Measurements from ENCODE around the gene ITIH3.
A peak's percentile ranks its signal among the peaks of the same experiment; 100 is the strongest.

Gene ITIH3

GRCh38 chr3:52779011-52779836, 15.4 kb upstream of the ITIH3 start:
- peak; percentile 14 for DNase-seq (ENCODE audit: low spot score)

DNA sequence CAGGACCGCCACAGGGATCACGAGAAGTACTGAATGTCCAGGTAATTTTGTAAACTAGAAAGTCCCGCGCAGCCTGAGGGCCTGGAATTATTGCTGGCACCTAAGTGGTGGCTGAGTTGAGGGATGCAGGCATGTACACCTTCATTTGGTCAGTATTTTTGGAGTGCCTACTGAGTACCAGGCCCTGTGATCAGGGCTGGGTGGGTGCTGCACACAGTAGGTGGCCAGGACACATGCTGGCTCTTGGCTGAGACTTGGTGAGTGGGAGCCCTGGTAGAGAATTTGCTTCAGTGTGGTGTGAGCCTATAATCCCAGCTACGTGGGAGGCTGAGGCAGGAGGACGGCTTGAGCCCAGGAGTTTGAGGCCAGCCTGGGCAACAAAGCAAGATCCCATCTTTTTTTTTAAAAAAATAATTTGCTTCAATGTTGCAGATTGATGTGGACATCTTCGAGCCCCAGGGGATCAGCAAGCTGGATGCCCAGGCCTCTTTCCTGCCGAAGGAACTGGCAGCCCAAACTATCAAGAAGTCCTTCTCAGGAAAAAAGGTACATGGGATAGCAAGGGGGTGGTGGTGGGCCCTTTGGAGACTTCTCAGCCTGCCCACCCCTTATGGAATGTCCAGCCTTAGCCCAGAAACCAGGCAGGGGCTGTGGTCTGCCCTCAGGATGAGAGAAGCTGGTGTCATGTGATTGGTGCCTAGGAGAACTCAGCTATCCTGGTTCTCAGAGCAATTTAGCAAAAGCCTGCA, 14.6 kb upstream of the ITIH3 start:
- DNase-seq (ENCODE audit: low spot score): no peak

DNA sequence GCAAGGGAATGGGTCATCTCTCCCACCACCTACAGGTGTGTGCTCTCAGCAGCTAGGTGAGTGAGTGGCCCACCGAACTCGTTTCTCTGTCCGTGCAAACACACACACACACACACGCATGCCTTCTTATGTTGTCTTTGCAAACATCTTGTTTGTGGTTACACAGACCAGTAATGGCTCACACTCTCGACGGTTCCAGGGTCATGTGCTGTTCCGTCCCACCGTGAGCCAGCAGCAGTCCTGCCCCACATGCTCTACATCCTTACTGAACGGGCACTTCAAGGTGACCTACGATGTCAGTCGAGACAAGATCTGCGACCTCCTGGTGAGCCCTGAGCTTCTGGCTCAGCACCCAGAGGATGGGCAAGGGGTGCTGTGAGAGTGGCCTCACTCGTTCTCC, 12.9 kb upstream of the ITIH3 start:
- DNase-seq (ENCODE audit: low spot score): no peak

DNA sequence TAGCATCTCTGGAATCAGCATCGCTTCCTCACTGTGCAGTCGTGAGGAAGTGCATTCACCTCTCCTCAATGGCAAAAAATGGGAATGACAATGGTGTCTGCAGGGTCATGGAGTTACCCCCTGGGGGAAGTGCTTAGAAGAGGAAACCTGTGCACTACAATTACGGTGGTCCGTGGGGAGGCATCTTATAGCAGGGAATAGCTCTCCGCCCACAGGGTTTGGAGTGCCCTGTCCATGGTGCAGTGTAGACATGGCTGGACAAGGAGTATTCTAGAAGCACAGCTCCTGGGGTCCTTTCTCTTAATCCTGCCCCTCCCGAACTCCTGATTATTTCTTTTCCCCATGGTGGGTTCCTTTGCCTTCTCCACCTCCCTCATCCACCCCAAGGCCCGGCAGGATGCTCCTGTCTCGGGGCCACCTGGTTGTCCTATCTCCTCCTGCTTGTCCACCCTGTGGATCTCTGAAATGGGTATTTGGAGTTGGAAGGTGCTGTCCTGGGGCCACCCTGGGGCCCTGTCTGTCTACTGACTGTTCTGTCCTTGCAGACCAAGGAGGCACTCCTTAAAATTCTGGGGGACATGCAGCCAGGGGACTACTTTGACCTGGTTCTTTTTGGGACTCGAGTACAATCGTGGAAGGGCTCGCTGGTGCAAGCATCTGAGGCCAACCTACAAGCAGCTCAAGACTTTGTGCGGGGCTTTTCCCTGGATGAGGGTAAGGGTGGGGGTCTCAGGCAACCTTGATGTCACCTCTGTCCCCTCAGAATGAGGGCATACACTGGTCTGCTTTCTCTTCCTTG, 12.0 kb upstream of the ITIH3 start:
- no peak for DNase-seq (ENCODE audit: low spot score)

- no peak for DNase-seq (ENCODE audit: low spot score)
These were observed 11.4 kb upstream of the ITIH3 start for GRCh38 chr3:52783211-52783555.

- no peak for DNase-seq (ENCODE audit: low spot score)
These were observed 10.5 kb upstream of the ITIH3 start for GRCh38 chr3:52784021-52784621.

GRCh38 chr3:52784931-52785590, 9.5 kb upstream of the ITIH3 start:
- DNase-seq (ENCODE audit: low spot score): no peak

- DNase-seq (ENCODE audit: low spot score): no peak
These were observed 8.0 kb upstream of the ITIH3 start for GRCh38 chr3:52786330-52787215.

DNA sequence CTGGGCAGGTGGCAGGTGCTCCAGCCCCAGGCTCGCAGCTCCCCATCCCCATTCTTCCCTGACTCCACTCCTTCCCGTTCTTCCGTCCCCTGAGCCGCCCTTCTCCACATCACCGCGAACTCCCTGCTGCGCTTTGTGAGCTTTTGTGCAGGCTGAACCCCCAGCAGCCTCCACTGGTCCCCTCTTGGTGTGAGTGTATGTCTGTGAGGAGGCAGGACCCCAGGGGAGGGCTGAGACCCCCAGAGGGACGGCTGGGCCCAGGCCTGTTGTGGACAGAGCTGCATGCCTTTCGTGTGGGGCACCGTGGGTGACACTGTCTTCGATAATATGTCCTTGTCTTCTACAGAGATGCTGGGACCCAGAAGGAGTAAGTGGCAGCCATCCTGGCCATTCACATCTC, 7.3 kb upstream of the ITIH3 start:
- DNase-seq (ENCODE audit: low spot score): no peak

- DNase-seq (ENCODE audit: low spot score): no peak
These were observed 6.6 kb upstream of the ITIH3 start for GRCh38 chr3:52787672-52788625.

- DNase-seq (ENCODE audit: low spot score): no peak
These were observed 5.5 kb upstream of the ITIH3 start for GRCh38 chr3:52788890-52789745.

GRCh38 chr3:52789746-52790040, 4.9 kb upstream of the ITIH3 start:
- DNase-seq (ENCODE audit: low spot score): no peak

GRCh38 chr3:52790337-52790736, 4.3 kb upstream of the ITIH3 start:
- DNase-seq (ENCODE audit: low spot score): no peak

GRCh38 chr3:52790741-52791140, 3.9 kb upstream of the ITIH3 start:
- no peak for DNase-seq (ENCODE audit: low spot score)

- DNase-seq (ENCODE audit: low spot score): no peak
These were observed 3.2 kb upstream of the ITIH3 start for GRCh38 chr3:52791366-52791765.

DNA sequence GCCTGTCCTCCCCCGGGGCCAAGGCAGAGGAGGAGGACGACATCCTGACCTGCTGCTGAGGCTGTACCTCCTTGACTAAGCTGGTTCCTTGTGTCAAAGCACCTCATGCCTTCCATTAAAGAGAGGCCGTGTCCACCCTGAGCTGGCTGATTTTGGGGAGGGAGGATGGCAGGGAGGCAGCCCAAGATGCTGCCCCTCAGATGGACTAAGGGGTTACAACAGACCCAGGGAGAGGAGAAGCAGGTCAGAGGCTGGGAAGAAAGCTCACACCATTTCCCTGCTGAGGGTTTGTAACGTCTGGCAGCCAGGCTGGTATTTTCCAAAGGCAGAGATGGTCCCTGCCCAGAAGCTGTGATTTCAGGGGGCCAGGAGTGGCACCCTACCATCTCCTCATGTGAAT, 2.7 kb upstream of the ITIH3 start:
- no peak for DNase-seq (ENCODE audit: low spot score)

GRCh38 chr3:52792413-52792812, 2.2 kb upstream of the ITIH3 start:
- DNase-seq (ENCODE audit: low spot score): no peak

DNA sequence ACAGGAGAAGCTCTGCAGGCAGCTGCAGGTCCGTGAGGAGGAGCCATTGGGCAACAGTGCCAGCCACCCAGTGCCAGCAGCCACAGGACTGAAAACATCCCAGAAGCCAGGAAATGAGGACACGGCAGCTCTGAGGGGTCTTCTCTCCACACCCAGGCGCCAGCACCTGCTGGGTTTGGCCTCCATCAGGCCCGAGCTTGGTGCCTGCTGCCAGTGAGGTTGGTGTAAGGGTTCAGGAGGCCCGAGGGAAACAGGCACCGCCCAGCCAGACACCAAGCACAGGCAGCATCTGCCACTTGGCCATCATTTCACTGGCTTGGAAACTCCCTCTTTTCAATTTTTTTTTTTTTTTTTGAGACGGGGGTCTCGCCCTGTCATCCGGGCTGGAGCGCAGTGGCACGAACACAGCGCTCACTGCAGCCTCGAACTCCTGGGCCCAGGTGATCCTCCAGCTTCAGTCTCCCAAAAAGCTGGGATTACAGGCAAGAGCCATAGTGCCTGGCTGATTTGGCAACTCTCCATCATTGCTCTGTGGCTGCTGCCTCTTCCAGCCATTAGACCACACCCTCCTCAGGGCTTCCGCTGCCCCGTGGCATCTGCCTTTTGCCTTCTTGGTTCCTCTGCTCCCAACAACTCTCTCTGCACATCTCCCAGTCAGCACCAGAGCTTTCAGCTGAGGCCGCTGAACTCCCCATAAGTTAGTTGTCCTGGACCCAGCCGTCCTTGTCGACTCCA, 1.5 kb upstream of the ITIH3 start:
- no peak for DNase-seq (ENCODE audit: low spot score)

All from NAMALWA (cell line).